Fibroblast of skin of right biceps (primary cell): ENCODE data around the gene CLSTN1.
"Not testable (repeated sequence)": the region's sequence is repeated elsewhere in the genome, so short reads cannot be mapped to it uniquely, and the experiment has no call there.

ENCODE experiments used
- DNase-seq: peaks from one replicate; pipeline ENCODE4 v3.0.0-alpha.2; 2013

Gene CLSTN1

GRCh38 chr1:9825093-9826074 lies 1.6 kb upstream of the CLSTN1 start:
- peak; percentile 60 for DNase-seq

- DNase-seq, result no peak
Observed at GRCh38 chr1:9824702-9825089, 931 bp upstream of the CLSTN1 start.

- no peak for DNase-seq
Observed at GRCh38 chr1:9823693-9823942, 147 bp downstream of the CLSTN1 start.

DNA sequence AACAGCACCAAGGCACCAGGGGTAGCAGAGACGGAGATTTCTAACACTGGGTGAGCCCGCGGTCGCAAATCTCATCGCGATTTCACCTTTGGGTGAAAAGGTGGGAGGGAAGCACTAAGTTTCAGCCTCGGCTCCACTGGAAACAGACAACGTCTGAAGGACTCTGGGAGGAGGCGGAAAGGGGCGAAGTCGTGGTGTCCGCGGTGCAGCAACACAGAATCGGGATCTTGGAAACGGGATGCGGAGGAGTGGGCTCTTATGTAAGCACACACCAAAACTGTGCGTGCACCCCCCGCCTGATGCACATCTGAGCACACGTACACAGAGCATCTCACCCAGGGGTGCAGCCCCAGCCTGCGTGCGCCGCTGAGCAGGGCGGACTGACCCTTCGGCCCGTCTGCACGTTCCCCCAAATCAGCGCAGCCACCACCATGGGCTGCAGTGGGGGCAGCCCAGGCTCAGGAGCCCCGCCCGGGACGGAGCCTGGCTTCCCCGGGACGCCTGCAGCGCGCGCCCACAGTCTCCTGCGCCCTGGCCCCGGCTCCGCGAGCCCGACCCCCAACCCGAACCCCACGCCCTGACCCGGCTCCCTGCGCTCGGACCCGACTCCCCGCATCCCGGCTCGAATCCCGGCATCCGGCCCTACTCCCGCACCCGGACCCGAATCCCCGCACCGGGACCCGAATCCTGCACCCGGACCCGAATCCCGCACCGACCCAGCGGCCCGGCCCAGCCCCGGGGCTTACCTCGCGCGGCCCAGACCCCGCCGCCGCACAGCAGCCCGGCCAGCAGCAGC lies 670 bp downstream of the CLSTN1 start:
- DNase-seq, result no peak

DNA sequence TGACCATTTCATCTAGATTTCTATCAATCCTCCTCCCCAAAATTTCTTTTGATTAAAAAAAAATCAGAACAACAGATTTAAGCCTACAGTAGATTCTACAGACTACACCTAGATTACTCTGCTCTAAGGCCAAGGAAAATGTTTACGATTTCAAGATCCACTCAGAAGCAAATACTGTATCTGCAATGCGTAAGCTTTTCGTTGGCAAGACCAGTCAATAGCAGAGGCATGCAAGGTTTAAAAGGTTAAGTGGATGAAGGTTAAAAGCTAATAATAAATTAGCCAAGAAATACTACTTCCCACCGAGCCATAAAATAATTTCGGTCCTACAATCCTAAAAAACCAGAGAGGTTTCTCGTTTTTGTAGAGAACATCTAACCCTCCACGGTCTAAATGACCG lies 1.3 kb downstream of the CLSTN1 start:
- DNase-seq, result no peak

- DNase-seq, result no peak
Observed at GRCh38 chr1:9821710-9822109, 2.1 kb downstream of the CLSTN1 start.

DNA sequence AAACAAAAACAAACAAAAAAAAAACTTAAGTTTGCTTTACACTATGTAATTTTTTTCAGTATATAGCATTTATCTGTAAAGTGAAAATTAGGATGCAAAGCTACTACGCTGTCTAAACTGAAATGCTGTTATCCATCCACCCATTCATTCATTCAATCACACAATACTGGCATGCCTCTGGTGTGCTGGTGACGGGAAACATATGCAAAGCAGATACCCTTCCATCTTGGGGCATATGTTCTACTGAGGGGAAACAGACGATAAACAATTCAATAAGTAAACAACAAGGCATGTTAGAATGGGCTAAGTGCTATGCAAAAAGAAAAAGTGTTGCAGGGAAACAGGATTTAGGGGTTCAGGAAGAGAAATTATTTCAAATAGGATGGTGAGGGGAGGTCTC lies 3.2 kb downstream of the CLSTN1 start:
- DNase-seq, result no peak

DNA sequence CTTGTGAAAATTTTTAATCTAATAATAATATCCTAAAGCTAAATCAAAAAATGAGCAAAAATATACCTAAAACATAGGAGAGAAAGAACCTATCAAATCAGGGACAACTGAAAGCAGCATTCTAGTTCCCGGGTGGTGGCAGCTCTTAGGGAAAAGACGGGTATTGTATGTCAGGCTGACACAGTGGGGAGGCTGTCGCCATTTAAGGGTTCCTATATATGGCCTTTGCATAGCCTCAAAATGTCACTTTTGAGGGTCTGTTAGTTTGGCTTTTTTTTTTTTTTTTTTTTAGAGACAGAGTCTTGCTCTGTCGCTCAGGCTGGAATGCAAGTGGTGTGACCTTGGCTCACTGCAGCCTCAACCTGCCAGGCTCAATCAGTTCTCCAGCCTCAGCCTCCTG lies 6.0 kb downstream of the CLSTN1 start:
- DNase-seq, result no peak

DNA sequence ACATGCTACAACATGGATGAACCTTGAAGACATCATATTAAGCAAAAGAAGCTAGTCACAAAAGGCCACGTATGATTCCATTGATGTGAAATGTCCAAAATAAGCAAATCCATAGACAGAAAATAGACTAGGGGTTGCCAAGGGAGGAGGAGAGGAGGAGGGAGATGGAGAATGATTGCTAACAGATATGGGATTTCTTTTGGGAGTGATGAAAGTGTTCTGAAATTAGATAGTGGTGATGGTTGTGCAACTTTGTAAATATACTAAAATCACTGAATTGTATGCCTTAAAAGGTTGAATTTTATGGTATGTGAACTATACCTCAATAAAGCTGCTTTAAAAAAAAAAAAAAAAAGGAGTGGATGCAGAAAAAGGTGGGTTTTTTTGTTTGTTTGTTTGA lies 7.6 kb downstream of the CLSTN1 start:
- peak; percentile 22 for DNase-seq

DNA sequence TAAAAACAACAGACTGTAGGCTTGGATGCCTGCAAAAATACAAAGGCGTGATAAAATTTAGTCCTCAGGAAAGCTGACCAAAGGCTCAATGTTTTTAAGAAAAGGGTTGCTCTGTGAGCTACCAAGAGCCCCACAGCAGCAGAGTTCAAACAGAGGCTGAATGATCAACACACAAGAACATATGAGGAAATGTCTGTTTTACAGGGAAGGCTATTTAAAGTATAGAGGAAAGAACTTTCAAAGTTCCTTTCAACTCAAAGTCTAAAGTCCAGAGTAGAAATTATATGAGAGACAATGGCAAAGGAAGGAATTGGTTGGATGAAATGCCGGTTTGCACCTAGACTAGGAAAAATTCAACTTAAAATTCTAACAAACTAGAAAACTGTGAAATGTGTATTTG lies 8.6 kb downstream of the CLSTN1 start:
- DNase-seq, result no peak

- DNase-seq, result no peak
Observed at GRCh38 chr1:9814619-9815018, 9.1 kb downstream of the CLSTN1 start.

- no peak for DNase-seq
Observed at GRCh38 chr1:9811239-9811966, 12.4 kb downstream of the CLSTN1 start.

DNA sequence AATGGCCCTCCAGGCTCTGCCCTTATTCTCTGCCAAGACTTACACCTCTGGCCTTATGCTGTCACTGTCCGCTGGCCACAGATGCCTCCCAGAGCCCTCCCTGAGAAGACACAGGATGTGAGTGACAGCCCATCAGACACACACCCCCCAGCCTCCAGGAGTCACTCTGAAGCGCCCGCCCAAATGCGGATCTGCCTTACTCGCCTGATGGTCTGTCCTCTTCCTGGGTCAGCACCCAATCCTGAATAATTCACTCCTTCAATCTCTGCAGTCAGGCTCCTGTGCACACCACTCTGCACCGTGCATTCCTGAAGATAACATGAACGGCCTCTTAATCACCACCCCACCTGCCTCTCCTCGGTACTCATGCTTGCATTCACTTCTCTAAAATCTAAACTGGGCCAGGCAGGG lies 14.7 kb downstream of the CLSTN1 start:
- no peak for DNase-seq

DNA sequence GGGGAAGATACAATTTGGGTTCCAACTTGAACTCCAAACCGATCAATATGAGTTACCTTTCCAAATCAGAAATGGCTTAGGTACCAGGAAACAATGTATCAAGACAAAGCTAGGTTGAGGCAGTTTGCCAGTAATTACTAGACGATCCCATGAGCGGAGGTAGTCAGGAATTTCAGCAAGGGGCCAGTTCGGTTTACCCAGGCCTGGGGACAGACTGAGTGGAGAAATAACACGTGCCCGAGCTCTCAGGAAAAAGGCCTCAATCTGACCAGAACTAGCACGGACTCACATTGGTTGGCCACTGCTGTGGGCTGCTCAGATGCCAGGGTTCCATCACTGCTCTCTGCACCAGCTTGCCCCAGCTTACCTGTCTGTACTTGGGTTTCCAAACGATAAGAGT lies 15.3 kb downstream of the CLSTN1 start:
- DNase-seq, result no peak

- no peak for DNase-seq
Observed at GRCh38 chr1:9807541-9807940, 16.2 kb downstream of the CLSTN1 start.

- not testable (repeated sequence) for DNase-seq
Observed at GRCh38 chr1:9805972-9806371, 17.8 kb downstream of the CLSTN1 start.

GRCh38 chr1:9805006-9805508 lies 18.7 kb downstream of the CLSTN1 start:
- no peak for DNase-seq

DNA sequence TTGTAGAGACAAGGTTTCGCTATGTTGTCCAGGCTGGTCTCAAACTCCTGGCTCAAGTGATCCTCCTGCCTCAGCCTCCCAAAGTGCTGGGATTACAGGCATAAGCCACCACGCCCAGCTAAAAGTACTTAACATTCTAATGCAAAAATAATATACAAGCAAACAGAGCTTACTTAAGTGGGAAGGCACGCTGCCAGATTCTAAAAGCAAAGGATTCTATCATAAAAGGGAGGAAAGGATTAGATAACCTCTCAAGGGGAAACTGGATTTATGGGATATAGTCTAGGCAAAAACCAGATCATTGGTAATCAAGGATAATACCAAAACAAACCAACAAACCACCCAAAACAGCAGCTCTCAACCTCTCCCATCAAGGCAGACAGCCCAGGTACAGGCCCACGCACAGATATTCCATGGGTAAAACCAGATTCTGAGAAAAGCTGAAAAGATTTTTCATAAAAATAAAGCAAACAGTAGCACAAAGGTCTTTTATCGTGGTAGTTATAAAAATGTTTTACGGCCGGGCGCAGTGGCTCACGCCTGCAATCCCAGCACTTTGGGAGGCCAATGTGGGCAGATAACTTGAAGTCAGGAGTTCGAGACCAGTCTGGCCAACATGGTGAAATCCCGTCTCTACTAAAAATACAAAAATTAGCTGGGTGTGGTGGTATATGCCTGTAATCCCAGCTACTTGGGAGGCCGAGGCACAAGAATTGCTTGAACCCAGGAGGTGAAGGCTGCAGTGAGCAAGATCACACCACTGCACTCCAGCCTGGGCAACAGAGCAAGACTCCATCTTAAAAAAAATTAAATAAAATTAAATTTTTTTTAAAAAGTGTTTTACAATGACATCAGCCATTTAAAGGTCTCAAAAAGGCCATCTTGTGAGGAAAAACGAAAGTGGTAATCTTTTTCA lies 20.5 kb downstream of the CLSTN1 start:
- not testable (repeated sequence) for DNase-seq

- no peak for DNase-seq
Observed at GRCh38 chr1:9801909-9802308, 21.9 kb downstream of the CLSTN1 start.

- DNase-seq, result no peak
Observed at GRCh38 chr1:9798236-9799130, 25.3 kb downstream of the CLSTN1 start.

DNA sequence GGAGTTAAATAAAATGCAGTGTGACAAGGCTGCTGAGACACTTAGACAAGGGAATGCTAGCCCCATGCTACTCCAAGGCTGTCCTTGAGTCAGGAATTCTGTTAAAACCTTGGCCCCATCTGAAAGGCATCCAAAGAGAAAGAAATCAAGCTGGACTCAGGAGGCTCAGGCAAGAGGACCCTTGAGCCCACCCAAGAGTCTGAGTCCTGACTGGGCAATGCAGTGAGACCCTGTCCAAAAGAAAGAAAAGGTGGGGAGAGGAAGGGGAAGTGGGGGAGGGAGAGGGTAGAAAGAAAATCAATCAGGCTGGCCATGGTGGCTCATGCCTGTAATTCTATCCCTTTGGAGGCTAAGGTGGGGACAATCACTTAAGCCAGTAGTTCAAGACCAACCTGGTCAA lies 26.7 kb downstream of the CLSTN1 start:
- no peak for DNase-seq
